GM19468 (cell line): Measurements from ENCODE around the gene HS2ST1.
A peak's percentile ranks its signal among the peaks of the same experiment; 100 is the strongest.
"Not testable (repeated sequence)": the region's sequence is repeated elsewhere in the genome, so short reads cannot be mapped to it uniquely, and the experiment has no call there.

Experiments
- ATAC-seq: cut with Tn5 transposase; IDR thresholded peaks from one replicate; pipeline ENCODE4 v1.9.1; 2021; ENCODE audit warnings: mild to moderate bottlenecking, moderate library complexity, moderate number of reproducible peaks; ENCODE audit not compliant: unreplicated experiment; ENCODE audit errors: extremely low read depth

The HS2ST1 gene

DNA sequence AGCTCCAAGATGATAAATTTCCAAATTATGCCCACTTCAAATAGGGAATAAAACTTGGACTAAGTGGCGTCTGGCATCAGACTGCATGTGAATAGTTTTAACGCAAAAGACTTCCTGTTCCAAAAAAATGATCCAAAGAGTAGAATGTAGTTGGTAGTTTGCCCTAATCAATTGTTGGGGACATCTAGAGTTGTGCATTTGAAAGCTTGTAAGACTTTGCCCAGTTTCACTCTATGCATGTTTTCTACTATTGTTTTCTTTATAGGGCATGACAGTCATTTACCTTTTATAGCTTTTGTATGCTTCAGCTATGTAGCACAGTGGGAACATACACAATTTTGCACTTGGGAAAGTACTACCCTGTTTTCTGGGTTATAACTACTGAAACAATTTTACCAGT is 86.0 kb downstream of the HS2ST1 start:
- ATAC-seq = no peak

DNA sequence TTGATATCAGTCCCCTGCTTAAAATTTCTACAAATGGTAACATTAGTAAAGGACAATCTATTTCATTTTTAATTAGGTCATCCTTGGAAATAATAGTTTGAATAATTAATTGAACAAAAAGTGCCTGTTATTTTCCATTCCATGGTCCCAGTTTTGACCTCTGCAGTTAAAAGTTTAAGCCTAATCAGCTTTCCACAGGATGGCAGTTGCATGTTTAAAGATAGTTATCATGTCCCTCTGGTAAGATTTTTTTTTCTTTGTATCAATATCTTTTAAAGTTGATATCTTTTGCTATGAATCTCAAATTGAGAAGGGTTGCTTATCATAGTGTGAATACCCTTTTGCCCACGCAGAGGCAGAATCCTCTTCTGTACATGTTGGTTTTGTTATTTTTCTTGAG is 90.4 kb downstream of the HS2ST1 start:
- ATAC-seq = no peak

DNA sequence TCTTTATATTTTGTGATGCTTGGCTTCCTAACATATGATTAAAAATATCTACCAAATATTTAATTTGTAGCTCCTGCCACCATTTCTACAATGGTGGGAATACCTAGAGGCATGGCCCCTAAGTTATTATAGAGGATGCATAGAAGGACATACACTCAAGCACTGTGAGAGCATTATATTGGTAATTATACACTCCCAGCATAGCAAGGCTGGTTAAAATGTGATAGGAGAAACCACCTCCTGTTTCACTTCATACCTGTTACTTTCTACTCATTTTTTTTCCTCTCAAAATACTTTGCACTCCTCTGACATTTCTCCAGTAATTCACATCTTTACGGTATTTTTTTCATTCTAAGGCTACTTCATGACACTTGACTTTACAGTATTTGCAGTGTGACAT is 92.9 kb downstream of the HS2ST1 start:
- ATAC-seq = no peak

- ATAC-seq = not testable (repeated sequence)
These were observed 99.0 kb downstream of the HS2ST1 start for GRCh38 chr1:87013385-87013784.

- no peak for ATAC-seq
These were observed 103.7 kb downstream of the HS2ST1 start for GRCh38 chr1:87017998-87018672.

- no peak for ATAC-seq
These were observed 108.9 kb downstream of the HS2ST1 start for GRCh38 chr1:87023326-87023725.

DNA sequence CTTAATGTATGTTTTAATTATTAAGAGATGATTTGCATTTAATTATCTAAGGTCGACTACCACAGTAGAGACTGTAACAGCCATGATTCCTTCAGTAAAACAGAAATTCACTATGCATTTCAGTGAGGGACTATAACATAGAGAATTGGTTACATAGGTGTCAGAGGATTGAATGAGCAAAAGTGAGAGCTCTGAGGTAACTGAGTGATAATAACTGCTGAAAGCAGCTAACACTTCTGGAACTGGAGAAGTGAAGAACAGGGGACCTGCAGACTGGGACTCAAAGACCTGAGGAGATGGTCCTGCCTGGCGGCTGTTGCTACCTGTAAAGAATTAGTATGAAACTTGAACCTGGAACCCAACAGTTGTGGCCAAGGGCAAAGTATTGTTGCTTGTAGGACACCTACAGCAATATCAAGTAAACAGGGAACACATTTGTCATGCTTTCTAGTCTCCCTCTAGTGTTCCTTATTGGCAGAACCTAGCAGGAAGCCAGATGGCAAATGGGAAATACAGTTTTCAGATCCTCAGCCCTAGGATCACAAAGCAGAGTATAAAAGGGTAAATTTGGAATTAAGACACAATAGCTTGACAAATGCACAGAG is 110.6 kb downstream of the HS2ST1 start:
- ATAC-seq = no peak

DNA sequence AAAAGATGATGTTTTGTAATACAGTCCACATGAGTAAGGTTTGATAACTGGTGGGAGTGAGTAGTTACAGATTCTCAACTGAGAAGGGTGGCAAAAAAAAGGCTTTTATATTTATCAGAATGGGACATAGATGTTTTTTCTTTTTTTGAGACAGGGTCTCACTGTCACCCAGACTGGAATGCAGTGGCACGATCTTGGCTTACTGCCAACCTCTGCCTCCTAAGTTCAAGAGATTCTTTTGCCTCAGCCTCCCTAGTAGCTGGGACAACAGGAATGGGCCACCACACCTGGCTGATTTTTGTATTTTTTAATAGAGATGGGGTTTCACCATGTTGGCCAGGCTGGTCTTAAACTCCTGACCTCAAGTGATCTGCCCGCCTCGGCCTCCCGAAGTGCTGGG is 113.1 kb downstream of the HS2ST1 start:
- not testable (repeated sequence) for ATAC-seq

GRCh38 chr1:87028576-87028975 is 114.1 kb downstream of the HS2ST1 start:
- ATAC-seq = no peak

GRCh38 chr1:87030740-87031690 is 116.6 kb downstream of the HS2ST1 start:
- peak; percentile 84 for ATAC-seq

DNA sequence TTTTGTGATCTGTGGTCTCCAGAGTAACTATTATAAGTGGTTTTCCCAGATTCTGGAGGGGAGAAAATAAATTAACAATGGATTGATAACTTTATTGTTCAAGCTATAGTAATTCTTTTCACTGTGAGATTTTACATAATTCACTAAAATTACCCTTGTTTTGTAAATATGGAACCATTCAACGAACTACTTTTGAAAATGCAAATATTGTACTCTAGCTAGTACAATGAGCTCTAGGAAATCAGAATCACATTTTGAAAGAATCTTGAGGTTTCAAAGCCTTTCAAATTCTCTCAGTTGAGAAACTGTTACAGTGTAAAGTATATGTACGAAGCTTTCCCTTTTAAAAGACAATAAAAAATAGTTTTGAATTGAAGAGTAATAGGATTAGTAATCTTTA is 119.9 kb downstream of the HS2ST1 start:
- no peak for ATAC-seq

- no peak for ATAC-seq
These were observed 124.7 kb downstream of the HS2ST1 start for GRCh38 chr1:87039096-87039495.

- ATAC-seq = no peak
These were observed 127.8 kb downstream of the HS2ST1 start for GRCh38 chr1:87042111-87042811.

GRCh38 chr1:87044424-87044823 is 130.0 kb downstream of the HS2ST1 start:
- ATAC-seq = peak; percentile 29

GRCh38 chr1:87044840-87045239 is 130.4 kb downstream of the HS2ST1 start:
- ATAC-seq = peak; percentile 43

DNA sequence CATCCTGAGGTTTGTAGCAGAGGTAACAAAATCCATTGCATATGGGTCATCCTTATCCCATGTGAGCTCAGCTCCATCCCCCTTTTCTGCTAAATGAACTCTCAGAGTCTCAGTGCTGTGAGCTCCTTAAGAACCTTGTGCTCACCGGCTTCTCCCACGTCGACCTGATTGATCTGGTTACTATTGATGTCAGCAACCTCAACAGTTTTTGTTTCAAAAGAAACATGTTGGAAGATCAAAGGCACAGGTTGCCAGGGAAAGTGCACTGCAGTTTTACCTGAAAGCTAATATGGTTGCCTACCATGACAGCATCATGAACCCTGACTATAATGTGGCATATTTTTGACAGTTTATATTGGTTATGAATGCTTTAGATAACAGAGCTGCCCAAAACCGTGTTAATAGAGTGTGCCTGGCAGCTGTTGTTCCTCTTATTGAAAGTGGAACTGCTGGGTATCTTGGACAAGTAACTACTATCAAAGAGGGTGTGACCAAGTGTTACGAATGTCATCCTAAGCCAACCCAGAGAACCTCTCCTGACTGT is 131.4 kb downstream of the HS2ST1 start:
- no peak for ATAC-seq

DNA sequence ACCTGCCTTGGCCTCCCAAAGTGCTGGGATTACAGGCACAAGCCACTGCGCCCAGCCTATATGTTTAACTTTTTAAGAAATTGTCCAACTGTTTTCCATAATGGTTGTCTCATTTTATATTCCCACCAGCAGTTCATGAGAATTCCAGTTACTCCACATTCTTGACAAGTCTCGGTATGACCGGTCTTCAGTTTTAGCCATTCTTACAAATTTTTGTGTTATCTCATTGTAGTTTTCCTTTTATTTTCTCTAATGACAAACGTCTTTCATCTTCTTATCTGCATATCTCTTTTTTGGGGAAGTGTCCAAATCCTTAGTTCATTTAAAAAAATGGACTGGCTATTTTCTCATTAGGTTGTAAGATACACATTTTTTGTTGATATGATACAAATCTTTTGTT is 132.5 kb downstream of the HS2ST1 start:
- ATAC-seq = no peak

GRCh38 chr1:87048237-87048636 is 133.8 kb downstream of the HS2ST1 start:
- ATAC-seq = no peak

DNA sequence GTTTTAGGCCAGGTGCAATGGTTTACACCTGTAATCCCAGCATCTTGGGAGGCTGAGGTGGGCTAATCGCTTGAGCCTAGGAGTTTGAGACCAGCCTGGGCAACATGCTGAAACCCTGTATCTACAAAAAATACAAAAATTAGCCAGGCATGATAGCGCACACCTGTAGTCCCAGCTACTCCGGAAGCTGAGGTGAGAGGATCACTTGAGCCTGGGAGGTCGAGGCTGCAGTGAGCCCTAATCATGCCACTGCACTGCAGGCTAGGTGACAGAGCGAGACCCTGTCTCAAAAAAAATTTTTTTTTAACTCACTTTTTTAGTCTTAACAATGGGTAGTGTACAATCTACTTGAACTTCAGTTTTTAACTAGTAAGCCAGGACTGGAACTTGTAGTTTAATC is 137.5 kb downstream of the HS2ST1 start:
- peak; percentile 13 for ATAC-seq

DNA sequence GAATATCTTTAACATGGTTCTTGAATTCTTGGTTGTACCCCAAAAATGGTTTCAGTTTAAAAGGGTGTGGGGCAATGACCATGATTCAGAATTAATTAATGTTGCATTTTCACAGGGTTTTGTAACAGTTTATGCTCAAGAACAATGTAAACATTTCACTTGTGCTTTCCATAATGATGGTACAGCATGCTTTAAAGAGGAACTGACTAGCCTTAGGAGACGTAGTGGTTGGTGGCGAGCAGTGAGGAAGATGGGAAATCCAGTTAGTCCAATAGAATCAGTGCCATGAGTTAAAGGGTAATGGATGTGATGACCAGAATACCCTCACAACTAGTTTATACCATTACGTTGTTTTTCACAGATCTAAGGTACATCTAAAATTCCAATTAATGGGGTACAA is 138.0 kb downstream of the HS2ST1 start:
- peak; percentile 5 for ATAC-seq
